Spleen (tissue), 11 donors: ENCODE data around the gene ADAMTS12. TPM values are rescaled to one million over a fixed set of nuclear protein-coding genes. Genes with fewer than 3 reads are reported as not detected.

Experiments
- DNase-seq: peaks from one replicate; pipeline ENCODE4 v3.0.0-alpha.2; 2020
- H3K27ac ChIP-seq, 8 donors: fragments of 200-600 bp; sonication (generic) in 7 of 8; 1 replicate in 4 of 8; 2 replicates in 4 of 8; pipeline versions ENCODE4 v1.5.0 to v1.8.0; 2016 to 2021; ENCODE audit warnings: inconsistent platforms in 4 of 8, mild to moderate bottlenecking in 4 of 8, moderate library complexity in 1 of 8
- H3K27me3 ChIP-seq, 7 donors: fragments of 200-600 bp; sonication (generic) in 6 of 7; replicated peaks in 1 of 7; 1 replicate in 4 of 7; 2 replicates in 3 of 7; pipeline versions ENCODE4 v1.5.0 to v1.8.0; 2016 to 2021; ENCODE audit warnings: inconsistent platforms in 3 of 7, mild to moderate bottlenecking in 1 of 7
- H3K36me3 ChIP-seq, 6 donors: fragments of 200-600 bp; sonication (generic) in 5 of 6; 1 replicate in 4 of 6; 2 replicates in 2 of 6; pipeline versions ENCODE4 v1.5.0 to v1.8.0; 2016 to 2021; ENCODE audit warnings: inconsistent platforms in 2 of 6
- H3K4me1 ChIP-seq, 6 donors: fragments of 200-600 bp; sonication (generic) in 5 of 6; 1 replicate in 3 of 6; 2 replicates in 3 of 6; pipeline versions ENCODE4 v1.5.0 to v1.8.0; 2016 to 2021; ENCODE audit warnings: inconsistent platforms in 3 of 6
- H3K4me3 ChIP-seq, 8 donors: fragments of 200-600 bp; sonication (generic) in 7 of 8; 1 replicate in 4 of 8; 2 replicates in 4 of 8; pipeline versions ENCODE4 v1.5.0 to v1.8.0; 2016 to 2021; ENCODE audit warnings: inconsistent platforms in 4 of 8, mild to moderate bottlenecking in 4 of 8, moderate library complexity in 2 of 8
- H3K9me3 ChIP-seq, 8 donors: fragments of 200-600 bp; sonication (generic) in 7 of 8; 1 replicate in 4 of 8; 2 replicates in 4 of 8; pipeline versions ENCODE4 v1.5.0 to v1.8.0; 2016 to 2021; ENCODE audit warnings: inconsistent platforms in 4 of 8
- CTCF ChIP-seq, 11 experiments: fragments of 200-600 bp in 7 of 11; fragments of 450-650 bp in 4 of 11; sonication (generic) in 4 of 11; IDR thresholded peaks in 8 of 11; conservative IDR thresholded peaks in 3 of 11; 1 replicate in 7 of 11; 2 replicates in 4 of 11; pipeline versions ENCODE4 v1.4.0 to v1.8.0; 2016 to 2021; ENCODE audit warnings: antibody characterized with exemption in 11 of 11, inconsistent platforms in 4 of 11, mild to moderate bottlenecking in 1 of 11
- POLR2A ChIP-seq, 3 donors: fragments of 450-650 bp; IDR thresholded peaks; one replicate each; pipeline ENCODE4 v1.5.1; 2017; ENCODE audit warnings: antibody characterized with exemption in 3 of 3, mild to moderate bottlenecking in 1 of 3
- POLR2AphosphoS5 ChIP-seq, 3 donors: sonication (generic); formaldehyde crosslinking; IDR thresholded peaks; one replicate each; pipeline ENCODE4 v1.5.1; 2017; ENCODE audit warnings: antibody characterized with exemption in 3 of 3
- WGBS, 5 donors: extraction: QIAGEN DNeasy Blood & Tissue Kit in 3 of 5; methylation state at CpG; one replicate each; pipeline versions ENCODE4 v1.1.5 to v1.1.7; 2013 to 2018; 5-methylcytosine and 5-hydroxymethylcytosine counted together
- intact Hi-C: fragments of 100-400 bp; cut with DNase I; formaldehyde crosslinking; loops from one replicate; pipeline ENCODE4 v1.15.0; 2023; ENCODE audit warnings: low total_unique reads
- polyA plus RNA-seq, 3 donors: library from polyadenylated mRNA; stranded (reverse); fragments of 200-250 nt; gene quantifications; one replicate each; pipeline ENCODE4 v1.2.1, GENCODE V29; 2013
- total RNA-seq, 7 donors: library from RNA; depleted of rRNA in 3 of 7; stranded (reverse); fragments of >200 nt in 3 of 7; fragmentation: NEBNext Ultra II Directional in 4 of 7; extraction: Animal tissue kit (Norgen Biotek cat#: 25700) in 4 of 7; gene quantifications; one replicate each; pipeline versions ENCODE4 v1.1.0 to v1.2.1, GENCODE V29; 2016 to 2021
- donor health status: healthy with polysubstance abuse.
- donor health status: DM: no; HTN: no; CAD: no; lungs with moderate emphysema.
- donor health status: DM: no; HTN: no; CAD: no.
- donor health status: Bipolar disorder and iron deficiency.
- donor health status: healthy.
- donor health status: DM: no; HTN: no; CAD: no.
- donor health status: DM: yes; HTN: yes; CAD: no.

ADAMTS12 gene
- total and polyA plus RNA-seq, 10 donors, result 0.07 to 4.3 (median 1.4) TPM

GRCh38 chr5:33582417-33582816 lies 309.4 kb downstream of the ADAMTS12 start:
- H3K4me1 ChIP-seq, result no peaks in the 10 kb centered on the region

GRCh38 chr5:33579789-33580188 lies 312.0 kb downstream of the ADAMTS12 start:
- no peak overlapping the region for H3K27ac ChIP-seq
- peaks cover 0 to 8% (median 0%) of the 10 kb centered on the region in 8 donors for H3K9me3 ChIP-seq
- 88 to 98% (median 92%) methylated on average over 2 of the region's 2 CpGs for WGBS, 5 donors
- TF ChIP-seq CTCF (IDR thresholded peaks at IDR 0.05 in 8 of 11, conservative IDR thresholded peaks at IDR 0.05 in 3 of 11) (no peak), POLR2A (IDR thresholded peaks at IDR 0.05) (no peak), POLR2AphosphoS5 (IDR thresholded peaks at IDR 0.05) (no peak)
- no peak for DNase-seq
- intact Hi-C loops, result no loop called here
- H3K4me3 ChIP-seq, result no peak overlapping the region
- no peaks in the 10 kb centered on the region for H3K27me3 ChIP-seq
- no peaks in the 10 kb centered on the region for H3K4me1 ChIP-seq
- H3K36me3 ChIP-seq, result no peaks in the 10 kb centered on the region

More at GRCh38 chr5:33582417-33582816, 309.4 kb downstream of the ADAMTS12 start:
- 76 to 86% (median 83%) methylated on average over 7 of the region's 7 CpGs for WGBS, 5 donors
- H3K27ac ChIP-seq, result no peak overlapping the region
- no peak for DNase-seq
- H3K9me3 ChIP-seq, result peaks cover 0 to 8% (median 0%) of the 10 kb centered on the region in 8 donors
- H3K4me3 ChIP-seq, result no peak overlapping the region
- H3K27me3 ChIP-seq, result no peaks in the 10 kb centered on the region
- TF ChIP-seq CTCF (IDR thresholded peaks at IDR 0.05 in 8 of 11, conservative IDR thresholded peaks at IDR 0.05 in 3 of 11), result no peak
- no peak for TF ChIP-seq POLR2AphosphoS5 (IDR thresholded peaks at IDR 0.05)
- no peak for TF ChIP-seq POLR2A (IDR thresholded peaks at IDR 0.05)
- intact Hi-C loops, result no loop called here
- no peaks in the 10 kb centered on the region for H3K36me3 ChIP-seq

GRCh38 chr5:33579152-33579551 lies 312.6 kb downstream of the ADAMTS12 start:
- Histone ChIP-seq H3K27ac (no peak overlapping the region), H3K9me3 (peaks cover 0 to 8% (median 0%) of the 10 kb centered on the region in 8 donors), H3K27me3 (no peaks in the 10 kb centered on the region), H3K4me3 (no peak overlapping the region), H3K36me3 (no peaks in the 10 kb centered on the region), H3K4me1 (no peaks in the 10 kb centered on the region)
- TF ChIP-seq POLR2AphosphoS5 (IDR thresholded peaks at IDR 0.05), result no peak
- no peak for TF ChIP-seq POLR2A (IDR thresholded peaks at IDR 0.05)
- no peak for TF ChIP-seq CTCF (IDR thresholded peaks at IDR 0.05 in 8 of 11, conservative IDR thresholded peaks at IDR 0.05 in 3 of 11)
- intact Hi-C loops, result no loop called here
- WGBS, 5 donors, result 61 to 94% (median 76%) methylated on average over 3 of the region's 3 CpGs
- DNase-seq, result no peak

- intact Hi-C loops, result no loop called here
- Histone ChIP-seq H3K36me3 (no peaks in the 10 kb centered on the region), H3K27ac (no peak overlapping the region), H3K4me3 (no peak overlapping the region), H3K27me3 (no peaks in the 10 kb centered on the region), H3K9me3 (peaks cover 0 to 10% (median 0%) of the 10 kb centered on the region in 8 donors), H3K4me1 (no peaks in the 10 kb centered on the region)
- TF ChIP-seq CTCF (IDR thresholded peaks at IDR 0.05 in 8 of 11, conservative IDR thresholded peaks at IDR 0.05 in 3 of 11) (no peak), POLR2AphosphoS5 (IDR thresholded peaks at IDR 0.05) (no peak), POLR2A (IDR thresholded peaks at IDR 0.05) (no peak)
- DNase-seq, result no peak
- 78 to 93% (median 90%) methylated on average over 10 of the region's 10 CpGs for WGBS, 5 donors
These were observed 314.8 kb downstream of the ADAMTS12 start for GRCh38 chr5:33576726-33577590.
